Activated naive CD8-positive, alpha-beta T cell treated with anti-CD3 and anti-CD28 coated beads for 36 hours (primary cell): ENCODE measurements around the gene HECTD2. TPM values are rescaled to one million over a fixed set of nuclear protein-coding genes. Genes with fewer than 3 reads are reported as not detected.
"Not testable (repeated sequence)": the region's sequence is repeated elsewhere in the genome, so short reads cannot be mapped to it uniquely, and the experiment has no call there.

Experiments used
- DNase-seq: peaks from one replicate; pipeline ENCODE4 v3.0.0; 2021
- H3K27ac Mint-ChIP-seq: one replicate; pipeline ENCODE4 v1.8.0; 2022; ENCODE audit warnings: mild to moderate bottlenecking, moderate library complexity, mixed read lengths
- H3K27me3 Mint-ChIP-seq: one replicate; pipeline ENCODE4 v1.8.0; 2022; ENCODE audit warnings: mild to moderate bottlenecking, mixed read lengths
- H3K36me3 Mint-ChIP-seq: one replicate; pipeline ENCODE4 v1.8.0; 2021; ENCODE audit warnings: mild to moderate bottlenecking, mixed read lengths
- H3K4me1 Mint-ChIP-seq: one replicate; pipeline ENCODE4 v1.8.0; 2021; ENCODE audit warnings: mixed read lengths
- H3K4me3 Mint-ChIP-seq: one replicate; pipeline ENCODE4 v1.8.0; 2022; ENCODE audit warnings: mild to moderate bottlenecking, moderate library complexity, mixed read lengths
- H3K9me3 Mint-ChIP-seq: one replicate; pipeline ENCODE4 v1.8.0; 2022; ENCODE audit warnings: mixed read lengths
- total RNA-seq, 2 experiments: library from RNA; stranded (reverse); gene quantifications; one replicate each; pipeline ENCODE4 v1.2.3, GENCODE V29; 2021

HECTD2 gene
- 1 to 10 TPM; 2.6 to 2.9 TPM for total RNA-seq

GRCh38 chr10:91409869-91410637 is at the start of gene HECTD2:
Gene HECTD2, plus strand, starts transcription at chr10:91410344. Its CDS starts 95 bp downstream, at chr10:91410439.
- no peaks in the 10 kb centered on the region for H3K36me3 Mint-ChIP-seq
- H3K27me3 Mint-ChIP-seq, result peaks cover 24% of the 10 kb centered on the region
- DNase-seq, result peak; percentile 87
- peaks cover 19% of the 10 kb centered on the region for H3K4me1 Mint-ChIP-seq
- peak within 1 kb of the TSS; percentile 91 for H3K27ac Mint-ChIP-seq
- H3K9me3 Mint-ChIP-seq, result no peaks in the 10 kb centered on the region
- H3K4me3 Mint-ChIP-seq, result peak within 1 kb of the TSS; percentile 81

GRCh38 chr10:91360461-91360860 is 49.7 kb upstream of the HECTD2 start:
- H3K9me3 Mint-ChIP-seq, result peaks cover 6% of the 10 kb centered on the region
- peaks cover 33% of the 10 kb centered on the region for H3K27me3 Mint-ChIP-seq
- H3K36me3 Mint-ChIP-seq, result no peaks in the 10 kb centered on the region
- H3K4me1 Mint-ChIP-seq, result no peaks in the 10 kb centered on the region
- H3K27ac Mint-ChIP-seq, result no peak overlapping the region
- no peak for DNase-seq
- no peak overlapping the region for H3K4me3 Mint-ChIP-seq

- not testable (repeated sequence) for H3K36me3 Mint-ChIP-seq, H3K9me3 Mint-ChIP-seq, H3K4me1 Mint-ChIP-seq, DNase-seq, H3K27ac Mint-ChIP-seq, H3K4me3 Mint-ChIP-seq
- peaks cover 49% of the 10 kb centered on the region for H3K27me3 Mint-ChIP-seq
Observed at GRCh38 chr10:91365519-91365918, 44.6 kb upstream of the HECTD2 start.

GRCh38 chr10:91366704-91367103 is 43.4 kb upstream of the HECTD2 start:
- Mint-ChIP-seq H3K27ac (no peak overlapping the region), H3K4me1 (peaks cover 4% of the 10 kb centered on the region), H3K36me3 (no peaks in the 10 kb centered on the region)

GRCh38 chr10:91367127-91367531 is 43.0 kb upstream of the HECTD2 start:
- Mint-ChIP-seq H3K36me3 (no peaks in the 10 kb centered on the region), H3K9me3 (peaks cover 5% of the 10 kb centered on the region), H3K4me3 (no peak overlapping the region), H3K4me1 (peaks cover 4% of the 10 kb centered on the region), H3K27ac (no peak overlapping the region), H3K27me3 (peaks cover 40% of the 10 kb centered on the region)
- DNase-seq, result no peak

More at GRCh38 chr10:91366704-91367103, 43.4 kb upstream of the HECTD2 start:
- Mint-ChIP-seq H3K4me3 (no peak overlapping the region), H3K27me3 (peaks cover 45% of the 10 kb centered on the region), H3K9me3 (peaks cover 6% of the 10 kb centered on the region)
- no peak for DNase-seq

GRCh38 chr10:91367558-91367957 is 42.6 kb upstream of the HECTD2 start:
- Mint-ChIP-seq H3K4me1 (peaks cover 4% of the 10 kb centered on the region), H3K9me3 (peaks cover 2% of the 10 kb centered on the region), H3K27ac (no peak overlapping the region), H3K36me3 (no peaks in the 10 kb centered on the region), H3K27me3 (peaks cover 36% of the 10 kb centered on the region), H3K4me3 (no peak overlapping the region)
- no peak for DNase-seq

GRCh38 chr10:91369978-91370589 is 40.1 kb upstream of the HECTD2 start:
- Mint-ChIP-seq H3K27me3 (peaks cover 24% of the 10 kb centered on the region), H3K9me3 (peaks cover 17% of the 10 kb centered on the region)
- H3K4me1 Mint-ChIP-seq, H3K36me3 Mint-ChIP-seq, H3K27ac Mint-ChIP-seq, DNase-seq, H3K4me3 Mint-ChIP-seq: not testable (repeated sequence)

GRCh38 chr10:91374052-91374451 is 36.1 kb upstream of the HECTD2 start:
- Mint-ChIP-seq H3K36me3 (peaks cover 4% of the 10 kb centered on the region), H3K4me3 (no peak overlapping the region), H3K27me3 (peaks cover 17% of the 10 kb centered on the region), H3K4me1 (peaks cover 11% of the 10 kb centered on the region), H3K27ac (no peak overlapping the region), H3K9me3 (peaks cover 24% of the 10 kb centered on the region)
- no peak for DNase-seq

- Mint-ChIP-seq H3K4me1 (peaks cover 20% of the 10 kb centered on the region), H3K36me3 (peaks cover 10% of the 10 kb centered on the region), H3K27ac (no peak overlapping the region), H3K4me3 (no peak overlapping the region), H3K27me3 (peaks cover 44% of the 10 kb centered on the region), H3K9me3 (peaks cover 29% of the 10 kb centered on the region)
- no peak for DNase-seq
Observed at GRCh38 chr10:91378061-91378460, 32.1 kb upstream of the HECTD2 start.

- DNase-seq, result no peak
- peaks cover 49% of the 10 kb centered on the region for H3K27me3 Mint-ChIP-seq
- H3K36me3 Mint-ChIP-seq, result peaks cover 6% of the 10 kb centered on the region
Observed at GRCh38 chr10:91380873-91381256, 29.3 kb upstream of the HECTD2 start.

GRCh38 chr10:91381257-91381891 is 28.8 kb upstream of the HECTD2 start:
- Mint-ChIP-seq H3K9me3 (peaks cover 10% of the 10 kb centered on the region), H3K4me3 (no peak overlapping the region), H3K27ac (no peak overlapping the region), H3K27me3 (peaks cover 49% of the 10 kb centered on the region), H3K36me3 (peaks cover 6% of the 10 kb centered on the region), H3K4me1 (peaks cover 20% of the 10 kb centered on the region)
- DNase-seq, result no peak

More at GRCh38 chr10:91380873-91381256, 29.3 kb upstream of the HECTD2 start:
- H3K4me1 Mint-ChIP-seq, result peaks cover 20% of the 10 kb centered on the region
- peaks cover 10% of the 10 kb centered on the region for H3K9me3 Mint-ChIP-seq
- H3K27ac Mint-ChIP-seq, result no peak overlapping the region
- no peak overlapping the region for H3K4me3 Mint-ChIP-seq

GRCh38 chr10:91385306-91386085 is 24.6 kb upstream of the HECTD2 start:
- H3K27ac Mint-ChIP-seq, result no peak overlapping the region
- H3K4me3 Mint-ChIP-seq, result no peak overlapping the region
- H3K36me3 Mint-ChIP-seq, result no peaks in the 10 kb centered on the region
- H3K27me3 Mint-ChIP-seq, result peaks cover 34% of the 10 kb centered on the region
- H3K4me1 Mint-ChIP-seq, result peaks cover 7% of the 10 kb centered on the region
- no peaks in the 10 kb centered on the region for H3K9me3 Mint-ChIP-seq
- DNase-seq, result no peak

GRCh38 chr10:91389636-91390512 is 20.3 kb upstream of the HECTD2 start:
- Mint-ChIP-seq H3K9me3 (no peaks in the 10 kb centered on the region), H3K36me3 (no peaks in the 10 kb centered on the region), H3K4me1 (peaks cover 3% of the 10 kb centered on the region), H3K27ac (no peak overlapping the region), H3K4me3 (no peak overlapping the region), H3K27me3 (peaks cover 17% of the 10 kb centered on the region)
- no peak for DNase-seq

GRCh38 chr10:91390513-91390825 is 19.7 kb upstream of the HECTD2 start:
- not testable (repeated sequence) for H3K9me3 Mint-ChIP-seq, H3K4me1 Mint-ChIP-seq, H3K4me3 Mint-ChIP-seq, H3K27ac Mint-ChIP-seq, H3K36me3 Mint-ChIP-seq, DNase-seq
- H3K27me3 Mint-ChIP-seq, result peaks cover 17% of the 10 kb centered on the region
